GM12878 (cell line): ENCODE results near the gene SRSF7. TPM values are rescaled to one million over a fixed set of nuclear protein-coding genes. Genes with fewer than 3 reads are reported as not detected.

Experiments
- ATAC-seq: fragments of 200-7000 bp; cut with Tn5 transposase; 3 replicates; pipeline ENCODE4 v1.9.1; 2020; ENCODE audit warnings: mild to moderate bottlenecking, moderate library complexity
- BruUV-seq: library from RNA; stranded (reverse); fragments of 400-500 nt; replicated peaks from 2 replicates; lab custom pipeline; 2021; lab: Mats Ljungman, UMichigan
- CTCF ChIA-PET: fragments of 300-600 bp; sonication (Branson Sonifier 250); formaldehyde crosslinking; extraction: SDS; loops from one replicate; lab custom pipeline; 2021; ENCODE audit warnings: inconsistent platforms; lab: Yijun Ruan, JAX
- POLR2A ChIA-PET: fragments of 350-600 bp; formaldehyde crosslinking; extraction: SDS; loops from one replicate; lab custom pipeline; 2021; ENCODE audit warnings: inconsistent platforms; lab: Charles Lee
- RAD21 ChIA-PET: fragments of 300-600 bp; sonication (Branson Sonifier 250); formaldehyde crosslinking; loops from one replicate; lab custom pipeline; 2023; ENCODE audit warnings: antibody characterized with exemption; ENCODE audit not compliant: unreplicated experiment; lab: Charles Lee
- SMC1A ChIA-PET: fragments of 300-600 bp; sonication (Branson Sonifier 250); formaldehyde crosslinking; loops from one replicate; lab custom pipeline; 2023; ENCODE audit not compliant: unreplicated experiment, uncharacterized antibody; lab: Charles Lee
- DNase-seq: peaks from one replicate; pipeline ENCODE4 v3.0.0-alpha.2; 2011; ENCODE audit warnings: low read depth, low spot score
- FAIRE-seq: peaks from 3 replicates; lab custom pipeline; 2011; peaks lifted over from hg19 to GRCh38; lab: Jason Lieb, UNC
- H2AFZ ChIP-seq: 2 replicates; pipeline ENCODE4 v1.6.0; 2011; ENCODE audit warnings: low read depth, low read length, control low read depth; ENCODE audit not compliant: control insufficient read depth
- H3K27ac ChIP-seq: 2 replicates; pipeline ENCODE4 v1.5.1; 2011; ENCODE audit warnings: control low read depth; ENCODE audit not compliant: control insufficient read depth, insufficient read depth
- H3K27me3 ChIP-seq, 2 experiments: replicated peaks in 1 of 2; 2 replicates each; pipeline versions ENCODE4 v1.6.0 to v1.6.1; 2011; ENCODE audit warnings: low read length in 1 of 2; ENCODE audit not compliant: control insufficient read depth in 2 of 2, insufficient read depth in 2 of 2
- H3K36me3 ChIP-seq, 2 experiments: 2 replicates each; pipeline ENCODE4 v1.5.1; 2011; ENCODE audit warnings: low read length in 1 of 2; ENCODE audit not compliant: control insufficient read depth in 2 of 2, insufficient read depth in 2 of 2
- H3K4me1 ChIP-seq: 2 replicates; pipeline ENCODE4 v1.6.1; 2011; ENCODE audit warnings: mild to moderate bottlenecking, low read length, moderate library complexity, mixed read lengths; ENCODE audit not compliant: control insufficient read depth, insufficient read depth
- H3K4me2 ChIP-seq: 2 replicates; pipeline ENCODE4 v1.6.0; 2011; ENCODE audit warnings: control low read depth; ENCODE audit not compliant: control insufficient read depth, insufficient read depth
- H3K4me3 ChIP-seq: fragments of 200-600 bp; sonication (generic); 2 replicates; pipeline ENCODE4 v1.5.1; 2016
- H3K79me2 ChIP-seq: 2 replicates; pipeline ENCODE4 v1.6.0; 2011; ENCODE audit warnings: low read length; ENCODE audit not compliant: control insufficient read depth, insufficient read depth
- H3K9ac ChIP-seq: 2 replicates; pipeline ENCODE4 v1.8.0; 2011; ENCODE audit warnings: low read length, control low read depth, mixed read lengths; ENCODE audit not compliant: control insufficient read depth, insufficient read depth
- H3K9me3 ChIP-seq: replicated peaks from 3 replicates; pipeline ENCODE4 v1.5.1; 2011; ENCODE audit warnings: mild to moderate bottlenecking, low read length; ENCODE audit not compliant: control insufficient read depth, insufficient read depth
- H4K20me1 ChIP-seq: 2 replicates; pipeline ENCODE4 v1.6.0; 2011; ENCODE audit not compliant: control insufficient read depth, insufficient read depth
- CREB1 ChIP-seq: IDR thresholded peaks from 2 replicates; pipeline ENCODE4 v1.6.1; 2012; ENCODE audit warnings: low read depth, mild to moderate bottlenecking, inconsistent platforms
- EP300 ChIP-seq, 2 experiments: fragments of 150-350 bp in 1 of 2; IDR thresholded peaks; 2 replicates each; pipeline ENCODE4 v1.6.1; 2011 to 2012; ENCODE audit warnings: low read depth in 2 of 2, low read length in 2 of 2, borderline replicate concordance in 1 of 2, improper control_type of control experiment in 1 of 2, inconsistent platforms in 1 of 2; ENCODE audit not compliant: control insufficient read depth in 1 of 2
- ESRRA ChIP-seq: IDR thresholded peaks from 2 replicates; pipeline ENCODE4 v1.6.1; 2012; ENCODE audit warnings: mild to moderate bottlenecking, low read length, improper control_type of control experiment
- EZH2 ChIP-seq: IDR thresholded peaks from 2 replicates; pipeline ENCODE4 v1.6.1; 2012; ENCODE audit warnings: low read depth, mild to moderate bottlenecking, control low read depth, inconsistent platforms, low read length, borderline replicate concordance; ENCODE audit not compliant: control insufficient read depth
- GABPA ChIP-seq: IDR thresholded peaks from 2 replicates; pipeline ENCODE4 v1.6.1; 2014; ENCODE audit warnings: antibody characterized with exemption, low read depth, mild to moderate bottlenecking, inconsistent platforms
- HCFC1 ChIP-seq: fragments of 150-350 bp; IDR thresholded peaks from 2 replicates; pipeline ENCODE4 v1.6.1; 2014; ENCODE audit warnings: low read length
- HDAC2 ChIP-seq: fragments of 200-600 bp; sonication (generic); IDR thresholded peaks from 2 replicates; pipeline ENCODE4 v1.6.1; 2017
- KDM1A ChIP-seq: fragments of 200-600 bp; sonication (generic); IDR thresholded peaks from 2 replicates; pipeline ENCODE4 v1.6.1; 2016; ENCODE audit warnings: borderline replicate concordance
- RB1 ChIP-seq: fragments of 450-650 bp; formaldehyde crosslinking; IDR thresholded peaks from 2 replicates; pipeline ENCODE4 v1.6.1; 2017; ENCODE audit warnings: mild to moderate bottlenecking, borderline replicate concordance
- RELA ChIP-seq: fragments of 450-650 bp; IDR thresholded peaks from 2 replicates; pipeline ENCODE4 v1.8.0; 2014; ENCODE audit warnings: borderline replicate concordance; ENCODE audit not compliant: partially characterized antibody
- SIN3A ChIP-seq: IDR thresholded peaks from 2 replicates; pipeline ENCODE4 v1.6.1; 2012; ENCODE audit warnings: low read depth, low read length, improper control_type of control experiment
- SMAD1 ChIP-seq: fragments of 450-650 bp; IDR thresholded peaks from 2 replicates; pipeline ENCODE4 v1.6.1; 2018; ENCODE audit warnings: mild to moderate bottlenecking, low read depth; ENCODE audit not compliant: partially characterized antibody
- SREBF1 ChIP-seq: IDR thresholded peaks from 2 replicates; pipeline ENCODE4 v1.6.1; 2012; ENCODE audit warnings: mild to moderate bottlenecking, low read length
- TCF12 ChIP-seq: IDR thresholded peaks from 2 replicates; pipeline ENCODE4 v1.6.1; 2011; ENCODE audit warnings: low read depth, mild to moderate bottlenecking, low read length
- ZNF217 ChIP-seq: fragments of 450-650 bp; IDR thresholded peaks from 2 replicates; pipeline ENCODE4 v1.6.1; 2017; ENCODE audit warnings: antibody characterized with exemption, mild to moderate bottlenecking
- ZNF274 ChIP-seq: IDR thresholded peaks from one replicate; pipeline ENCODE4 v1.8.0; 2011; ENCODE audit not compliant: insufficient read length, insufficient read depth
- WGBS: methylation state at CpG from one replicate; pipeline ENCODE4 v1.1.6; 2016; ENCODE audit warnings: low lambda C conversion rate; ENCODE audit not compliant: insufficient replicate concordance, insufficient coverage; ENCODE audit errors: missing lambda C conversion rate; 5-methylcytosine and 5-hydroxymethylcytosine counted together
- in situ Hi-C: fragments of 300-500 bp; cut with MboI; formaldehyde crosslinking; loops from 9 replicates; pipeline ENCODE4 v1.14.3; 2018; ENCODE audit warnings: mixed read lengths
- intact Hi-C: fragments of 100-400 bp; cut with micrococcal nuclease; formaldehyde crosslinking; loops from one replicate; pipeline ENCODE4 v1.14.2; 2022; ENCODE audit not compliant: unreplicated experiment
- polyA plus RNA-seq, 11 experiments: library from polyadenylated mRNA; depleted of rRNA in 4 of 11; unstranded in 6 of 11; stranded (reverse) in 5 of 11; fragments of >200 nt; fragmentation: Nextera tagmentation in 4 of 11; fragmentation: Illumina TruSeq in 1 of 11; extraction: Ambion mirVana in 4 of 11; extraction: Trizol in 1 of 11; gene quantifications; 1 replicate in 1 of 11; 2 replicates in 10 of 11; pipeline versions ENCODE4 v1.2.1 to v1.2.3, GENCODE V29; 2011 to 2016; ENCODE audit warnings: inconsistent platforms in 2 of 11, missing spikeins in 2 of 11, low read depth in 1 of 11
- total RNA-seq, 4 experiments: library from RNA; depleted of rRNA in 3 of 4; stranded (reverse); fragments of >200 nt in 3 of 4; fragmentation: Illumina TruSeq in 1 of 4; extraction: Trizol in 1 of 4; gene quantifications; 2 replicates each; pipeline versions ENCODE4 v1.2.1 to v1.2.3, GENCODE V29; 2013 to 2021
- TF ChIP-seq, protein P1 (sequence below): fragments of 450-650 bp; IDR thresholded peaks from 2 replicates; pipeline ENCODE4 v1.6.1; 2017; ENCODE audit warnings: mild to moderate bottlenecking
- TF ChIP-seq, protein P2 (sequence below): fragments of 450-650 bp; conservative IDR thresholded peaks from 2 replicates; pipeline ENCODE4 v1.6.1; 2017; ENCODE audit warnings: mild to moderate bottlenecking, moderate library complexity
- TF ChIP-seq, protein P3 (sequence below): IDR thresholded peaks from 2 replicates; pipeline ENCODE4 v1.6.1; 2012; ENCODE audit warnings: low read depth, low read length, improper control_type of control experiment

SRSF7 gene
- total and polyA plus RNA-seq, 10 of the 15 experiments (the other 5 are each of a cell fraction or from before 2014, with no cell fraction given), result 205 to 785 (median 408) TPM

DNA sequence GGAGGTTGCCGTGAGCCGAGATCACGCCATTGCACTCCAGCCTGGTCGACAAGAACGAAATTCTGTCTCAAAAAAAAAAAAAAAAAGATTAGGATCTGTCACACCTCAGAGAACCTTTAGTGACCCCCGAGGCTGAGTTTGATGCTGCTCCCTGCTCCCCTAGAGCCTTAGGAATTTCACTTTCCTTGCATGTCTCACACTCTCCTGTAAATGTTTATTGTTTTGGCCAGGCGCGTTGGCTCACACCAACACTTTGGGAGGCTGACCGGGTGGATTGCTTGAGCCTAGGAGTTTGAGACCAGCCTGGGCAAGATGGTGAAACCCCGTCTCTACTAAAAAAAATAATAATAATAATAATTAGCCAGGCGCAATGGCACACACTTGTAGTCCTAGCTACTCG lies 31.5 kb downstream of the SRSF7 start:
- in situ Hi-C loops (loop anchor here (5.0 kb wide), 1 partner anchor 112 kb away; no protein-coding TSS in a partner anchor), intact Hi-C loops (no loop called here)
- BruUV-seq, result no TSS peak
- 94% methylated on average over 11 of the region's 12 CpGs for WGBS
- H2AFZ ChIP-seq, result no peak overlapping the region
- ChIA-PET SMC1A (interaction anchor here (0.7 to 9.9 kb wide), 3 partner anchors 114 to 551 kb away, joined by 3 to 201 read pairs (median 108); no protein-coding TSS in a partner anchor), POLR2A (interaction anchor here (0.7 kb wide), 2 partner anchors 56 to 156 kb away, joined by 7 to 8 read pairs; no protein-coding TSS in a partner anchor), RAD21 (no interaction called here), CTCF (interaction anchor here (7.7 to 18.7 kb wide), 2 partner anchors 117 to 142 kb away, joined by 177 to 370 read pairs; partner anchors contain the start of gene HNRNPLL)
- H3K27ac ChIP-seq, result no peak overlapping the region
- H3K4me2 ChIP-seq, result no peak overlapping the region
- no peak overlapping the region for H3K9ac ChIP-seq
- TF ChIP-seq ZNF274 (no peak), ESRRA (no peak), ZNF217 (no peak), SMAD1 (no peak), SIN3A (no peak), HCFC1 (no peak), KDM1A (no peak), EZH2 (no peak), TCF12 (no peak), GABPA (no peak), HDAC2 (no peak), EP300 (IDR thresholded peaks at IDR 0.05; ENCODE audit: borderline replicate concordance in 1 of 2, control insufficient read depth in 1 of 2, low read depth in 2 of 2, low read length in 2 of 2) (no peak), RELA (no peak), RB1 (no peak), CREB1 (no peak), SREBF1 (no peak)
- TF ChIP-seq, protein P1, sequence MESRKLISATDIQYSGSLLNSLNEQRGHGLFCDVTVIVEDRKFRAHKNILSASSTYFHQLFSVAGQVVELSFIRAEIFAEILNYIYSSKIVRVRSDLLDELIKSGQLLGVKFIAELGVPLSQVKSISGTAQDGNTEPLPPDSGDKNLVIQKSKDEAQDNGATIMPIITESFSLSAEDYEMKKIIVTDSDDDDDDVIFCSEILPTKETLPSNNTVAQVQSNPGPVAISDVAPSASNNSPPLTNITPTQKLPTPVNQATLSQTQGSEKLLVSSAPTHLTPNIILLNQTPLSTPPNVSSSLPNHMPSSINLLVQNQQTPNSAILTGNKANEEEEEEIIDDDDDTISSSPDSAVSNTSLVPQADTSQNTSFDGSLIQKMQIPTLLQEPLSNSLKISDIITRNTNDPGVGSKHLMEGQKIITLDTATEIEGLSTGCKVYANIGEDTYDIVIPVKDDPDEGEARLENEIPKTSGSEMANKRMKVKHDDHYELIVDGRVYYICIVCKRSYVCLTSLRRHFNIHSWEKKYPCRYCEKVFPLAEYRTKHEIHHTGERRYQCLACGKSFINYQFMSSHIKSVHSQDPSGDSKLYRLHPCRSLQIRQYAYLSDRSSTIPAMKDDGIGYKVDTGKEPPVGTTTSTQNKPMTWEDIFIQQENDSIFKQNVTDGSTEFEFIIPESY, result no peak
- TF ChIP-seq, protein P2, sequence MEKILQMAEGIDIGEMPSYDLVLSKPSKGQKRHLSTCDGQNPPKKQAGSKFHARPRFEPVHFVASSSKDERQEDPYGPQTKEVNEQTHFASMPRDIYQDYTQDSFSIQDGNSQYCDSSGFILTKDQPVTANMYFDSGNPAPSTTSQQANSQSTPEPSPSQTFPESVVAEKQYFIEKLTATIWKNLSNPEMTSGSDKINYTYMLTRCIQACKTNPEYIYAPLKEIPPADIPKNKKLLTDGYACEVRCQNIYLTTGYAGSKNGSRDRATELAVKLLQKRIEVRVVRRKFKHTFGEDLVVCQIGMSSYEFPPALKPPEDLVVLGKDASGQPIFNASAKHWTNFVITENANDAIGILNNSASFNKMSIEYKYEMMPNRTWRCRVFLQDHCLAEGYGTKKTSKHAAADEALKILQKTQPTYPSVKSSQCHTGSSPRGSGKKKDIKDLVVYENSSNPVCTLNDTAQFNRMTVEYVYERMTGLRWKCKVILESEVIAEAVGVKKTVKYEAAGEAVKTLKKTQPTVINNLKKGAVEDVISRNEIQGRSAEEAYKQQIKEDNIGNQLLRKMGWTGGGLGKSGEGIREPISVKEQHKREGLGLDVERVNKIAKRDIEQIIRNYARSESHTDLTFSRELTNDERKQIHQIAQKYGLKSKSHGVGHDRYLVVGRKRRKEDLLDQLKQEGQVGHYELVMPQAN, result no peak
- TF ChIP-seq, protein P3, sequence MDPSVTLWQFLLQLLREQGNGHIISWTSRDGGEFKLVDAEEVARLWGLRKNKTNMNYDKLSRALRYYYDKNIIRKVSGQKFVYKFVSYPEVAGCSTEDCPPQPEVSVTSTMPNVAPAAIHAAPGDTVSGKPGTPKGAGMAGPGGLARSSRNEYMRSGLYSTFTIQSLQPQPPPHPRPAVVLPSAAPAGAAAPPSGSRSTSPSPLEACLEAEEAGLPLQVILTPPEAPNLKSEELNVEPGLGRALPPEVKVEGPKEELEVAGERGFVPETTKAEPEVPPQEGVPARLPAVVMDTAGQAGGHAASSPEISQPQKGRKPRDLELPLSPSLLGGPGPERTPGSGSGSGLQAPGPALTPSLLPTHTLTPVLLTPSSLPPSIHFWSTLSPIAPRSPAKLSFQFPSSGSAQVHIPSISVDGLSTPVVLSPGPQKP, result no peak
- no peak for DNase-seq
- peaks cover 33% of the 10 kb centered on the region for H3K4me1 ChIP-seq
- no peak for FAIRE-seq
- no peak for ATAC-seq
- H3K27me3 ChIP-seq, result no peaks in the 10 kb centered on the region
- H3K9me3 ChIP-seq, result no peaks in the 10 kb centered on the region
- H3K36me3 ChIP-seq, result no peaks in the 10 kb centered on the region
- no peaks in the 10 kb centered on the region for H3K79me2 ChIP-seq
- H4K20me1 ChIP-seq, result no peaks in the 10 kb centered on the region
- H3K4me3 ChIP-seq, result no peak overlapping the region
